HepG2 (cell line): ENCODE measurements around the gene KLHL17. TPM values are rescaled to one million over a fixed set of nuclear protein-coding genes. Genes with fewer than 3 reads are reported as not detected.

Experiments used
- ATAC-seq: fragments of 200-7000 bp; cut with Tn5 transposase; 3 replicates; pipeline ENCODE4 v1.9.1; 2020; ENCODE audit warnings: mild to moderate bottlenecking, moderate library complexity
- BruUV-seq: library from RNA; stranded (reverse); fragments of 400-500 nt; replicated peaks from 2 replicates; lab custom pipeline; 2021; lab: Mats Ljungman, UMichigan
- CTCF ChIA-PET: fragments of 300-600 bp; formaldehyde crosslinking; extraction: SDS; loops from one replicate; lab custom pipeline; 2021; ENCODE audit warnings: low total read pairs, inconsistent platforms, low intra/inter-chr PET ratio; lab: Yijun Ruan, JAX
- POLR2A ChIA-PET: fragments of 350-600 bp; sonication (Branson Sonifier 250); formaldehyde crosslinking; loops from one replicate; lab custom pipeline; 2020; ENCODE audit warnings: antibody characterized with exemption, inconsistent platforms; lab: Yijun Ruan, JAX
- DNase-seq: peaks from one replicate; pipeline ENCODE4 v3.0.0-alpha.2; 2015; ENCODE audit warnings: low spot score
- FAIRE-seq: peaks from 3 replicates; lab custom pipeline; 2011; peaks lifted over from hg19 to GRCh38; lab: Jason Lieb, UNC
- H2AFZ ChIP-seq: one replicate; pipeline ENCODE4 v1.6.1; 2011; ENCODE audit warnings: low read length, inconsistent platforms
- H3K27ac ChIP-seq: fragments of 300-600 bp; 3 replicates; pipeline ENCODE4 v1.8.0; 2011; ENCODE audit warnings: mixed run types, mild to moderate bottlenecking, mixed read lengths, low read length, inconsistent platforms; ENCODE audit not compliant: insufficient read depth; ENCODE audit errors: extremely low read length
- H3K27me3 ChIP-seq, 2 experiments: fragments of 200-600 bp in 1 of 2; 2 replicates in 1 of 2; 3 replicates in 1 of 2; pipeline versions ENCODE4 v1.6.0 to v1.8.0; 2011; ENCODE audit warnings: low read length in 2 of 2, mild to moderate bottlenecking in 2 of 2, moderate library complexity in 2 of 2, inconsistent platforms in 1 of 2; ENCODE audit not compliant: insufficient read depth in 2 of 2, control insufficient read depth in 1 of 2
- H3K36me3 ChIP-seq, 2 experiments: fragments of 200-600 bp in 1 of 2; replicated peaks in 1 of 2; 2 replicates in 1 of 2; 3 replicates in 1 of 2; pipeline versions ENCODE4 v1.5.1 to v1.8.0; 2011; ENCODE audit warnings: low read length in 2 of 2, inconsistent platforms in 1 of 2; ENCODE audit not compliant: insufficient read depth in 2 of 2, control insufficient read depth in 1 of 2
- H3K4me1 ChIP-seq: 2 replicates; pipeline ENCODE4 v1.5.1; 2012; ENCODE audit warnings: low read length, inconsistent platforms; ENCODE audit not compliant: insufficient read depth
- H3K4me2 ChIP-seq: 2 replicates; pipeline ENCODE4 v1.6.0; 2011; ENCODE audit warnings: low read depth, low read length, inconsistent platforms
- H3K4me3 ChIP-seq, 3 experiments: fragments of 200-600 bp in 1 of 3; sonication (generic), shearing (Covaris generic) in 1 of 3; replicated peaks in 1 of 3; 2 replicates each; pipeline ENCODE4 v1.5.1; 2011 to 2016; ENCODE audit warnings: low read length in 3 of 3, inconsistent platforms in 2 of 3, low read depth in 2 of 3, mild to moderate bottlenecking in 2 of 3, control low read depth in 1 of 3, mixed read lengths in 1 of 3; ENCODE audit not compliant: insufficient read depth in 1 of 3
- H3K79me2 ChIP-seq: one replicate; pipeline ENCODE4 v1.6.1; 2011; ENCODE audit warnings: low read length, inconsistent platforms; ENCODE audit not compliant: insufficient read depth
- H3K9ac ChIP-seq: 2 replicates; pipeline ENCODE4 v1.6.0; 2011; ENCODE audit warnings: mild to moderate bottlenecking, low read depth, low read length, inconsistent platforms; ENCODE audit not compliant: insufficient read depth
- H3K9me3 ChIP-seq: 2 replicates; pipeline ENCODE4 v1.5.1; 2012; ENCODE audit warnings: mild to moderate bottlenecking, low read length
- H4K20me1 ChIP-seq: 2 replicates; pipeline ENCODE4 v1.6.0; 2011; ENCODE audit warnings: inconsistent platforms, mild to moderate bottlenecking, low read length, moderate library complexity; ENCODE audit not compliant: insufficient read depth
- CEBPZ ChIP-seq: IDR thresholded peaks from 2 replicates; pipeline ENCODE4 v1.6.1; 2012; ENCODE audit warnings: low read length, improper control_type of control experiment
- CTCF ChIP-seq: sonication (generic); formaldehyde crosslinking; IDR thresholded peaks from 2 replicates; pipeline ENCODE4 v1.5.0; 2020; ENCODE audit warnings: mild to moderate bottlenecking, missing genetic modification reagents, moderate library complexity
- GATAD2A ChIP-seq: IDR thresholded peaks from 2 replicates; pipeline ENCODE4 v1.6.1; 2016
- GTF3A ChIP-seq: sonication (generic); formaldehyde crosslinking; conservative IDR thresholded peaks from 2 replicates; pipeline ENCODE4 v1.4.0; 2020; ENCODE audit warnings: mild to moderate bottlenecking, missing genetic modification reagents
- KLF9 ChIP-seq: IDR thresholded peaks from 2 replicates; pipeline ENCODE4 v1.6.1; 2016; ENCODE audit warnings: low read depth
- MED1 ChIP-seq: sonication (generic); formaldehyde crosslinking; IDR thresholded peaks from 2 replicates; pipeline ENCODE4 v1.4.0; 2020; ENCODE audit warnings: missing genetic modification reagents
- PAF1 ChIP-seq: IDR thresholded peaks from 2 replicates; pipeline ENCODE4 v1.6.1; 2016; ENCODE audit warnings: missing genetic modification reagents, missing compliant biosample characterization
- RARG ChIP-seq: sonication (generic); formaldehyde crosslinking; IDR thresholded peaks from 2 replicates; pipeline ENCODE4 v1.4.0; 2020; ENCODE audit warnings: low read depth, mild to moderate bottlenecking, missing genetic modification reagents
- RBM39 ChIP-seq: fragments of 200-400 bp; formaldehyde crosslinking; IDR thresholded peaks from one replicate; pipeline ENCODE4 v1.6.1; 2018; ENCODE audit warnings: antibody characterized with exemption, mild to moderate bottlenecking, low read depth, low read length; ENCODE audit not compliant: poor library complexity, severe bottlenecking
- SRSF4 ChIP-seq: fragments of 200-400 bp; formaldehyde crosslinking; IDR thresholded peaks from one replicate; pipeline ENCODE4 v1.6.1; 2018; ENCODE audit warnings: mild to moderate bottlenecking, low read depth, low read length, moderate library complexity; ENCODE audit not compliant: poor library complexity, severe bottlenecking
- YY1 ChIP-seq: IDR thresholded peaks from 2 replicates; pipeline ENCODE4 v1.6.1; 2011; ENCODE audit warnings: low read length, low read depth, moderate library complexity, mild to moderate bottlenecking; ENCODE audit not compliant: insufficient read depth, insufficient replicate concordance
- ZNF354B ChIP-seq: sonication (generic); formaldehyde crosslinking; IDR thresholded peaks from 2 replicates; pipeline ENCODE4 v1.8.0; 2022; ENCODE audit warnings: mild to moderate bottlenecking, missing genetic modification reagents
- ZNF367 ChIP-seq: sonication (generic); formaldehyde crosslinking; IDR thresholded peaks from 2 replicates; pipeline ENCODE4 v1.4.0; 2020; ENCODE audit warnings: missing genetic modification reagents, borderline replicate concordance
- ZNF501 ChIP-seq: sonication (generic); formaldehyde crosslinking; IDR thresholded peaks from 2 replicates; pipeline ENCODE4 v1.5.1; 2020; ENCODE audit warnings: mild to moderate bottlenecking, moderate library complexity, missing genetic modification reagents
- ZNF562 ChIP-seq: sonication (generic); formaldehyde crosslinking; IDR thresholded peaks from 2 replicates; pipeline ENCODE4 v1.8.0; 2022; ENCODE audit warnings: missing genetic modification reagents, borderline replicate concordance
- ZNF607 ChIP-seq: sonication (generic); formaldehyde crosslinking; IDR thresholded peaks from 2 replicates; pipeline ENCODE4 v1.5.1; 2020; ENCODE audit warnings: missing genetic modification reagents, mild to moderate bottlenecking, borderline replicate concordance
- ZNF839 ChIP-seq: sonication (generic); formaldehyde crosslinking; IDR thresholded peaks from 2 replicates; pipeline ENCODE4 v1.4.0; 2020; ENCODE audit warnings: missing genetic modification reagents, mild to moderate bottlenecking, borderline replicate concordance
- WGBS: methylation state at CpG from one replicate; pipeline ENCODE4 v1.1.6; 2017; ENCODE audit warnings: low lambda C conversion rate; 5-methylcytosine and 5-hydroxymethylcytosine counted together
- in situ Hi-C: cut with HindIII; loops from 2 replicates; pipeline ENCODE4 v1.10.0; 2017; ENCODE audit warnings: low pct_unique_long_range_greater_than_20kb; ENCODE audit not compliant: extremely low pct_ligation_motif_present
- intact Hi-C: fragments of 100-400 bp; cut with micrococcal nuclease; formaldehyde crosslinking; loops from one replicate; pipeline ENCODE4 v1.10.0; 2022; ENCODE audit not compliant: unreplicated experiment
- polyA plus RNA-seq, 8 experiments: library from polyadenylated mRNA; depleted of rRNA in 3 of 8; stranded (reverse) in 7 of 8; unstranded in 1 of 8; fragments of >200 nt; fragmentation: Illumina TruSeq in 4 of 8; extraction: Trizol in 4 of 8; gene quantifications; 2 replicates each; pipeline versions ENCODE4 v1.2.1 to v1.2.3, GENCODE V29; 2011 to 2016; ENCODE audit warnings: low read depth in 4 of 8, missing spikeins in 1 of 8, mixed read lengths in 1 of 8; ENCODE audit not compliant: insufficient read depth in 1 of 8
- total RNA-seq, 5 experiments: library from RNA; depleted of rRNA; stranded (reverse); fragments of >200 nt; fragmentation: Illumina TruSeq; extraction: Trizol; gene quantifications; 2 replicates each; pipeline ENCODE4 v1.2.3, GENCODE V29; 2016; ENCODE audit warnings: low read depth in 1 of 5

The KLHL17 gene
- total and polyA plus RNA-seq, 2 of the 13 experiments (the other 11 are each of a cell fraction or from before 2014, with no cell fraction given): 9.3 to 24.7 TPM

GRCh38 chr1:938711-939489, 21.5 kb upstream of the KLHL17 start (continued):
- TF ChIP-seq CTCF (CRISPR knock-in tag): peak; percentile 38
- TF ChIP-seq RBM39: no peak
- TF ChIP-seq ZNF562: no peak

DNA sequence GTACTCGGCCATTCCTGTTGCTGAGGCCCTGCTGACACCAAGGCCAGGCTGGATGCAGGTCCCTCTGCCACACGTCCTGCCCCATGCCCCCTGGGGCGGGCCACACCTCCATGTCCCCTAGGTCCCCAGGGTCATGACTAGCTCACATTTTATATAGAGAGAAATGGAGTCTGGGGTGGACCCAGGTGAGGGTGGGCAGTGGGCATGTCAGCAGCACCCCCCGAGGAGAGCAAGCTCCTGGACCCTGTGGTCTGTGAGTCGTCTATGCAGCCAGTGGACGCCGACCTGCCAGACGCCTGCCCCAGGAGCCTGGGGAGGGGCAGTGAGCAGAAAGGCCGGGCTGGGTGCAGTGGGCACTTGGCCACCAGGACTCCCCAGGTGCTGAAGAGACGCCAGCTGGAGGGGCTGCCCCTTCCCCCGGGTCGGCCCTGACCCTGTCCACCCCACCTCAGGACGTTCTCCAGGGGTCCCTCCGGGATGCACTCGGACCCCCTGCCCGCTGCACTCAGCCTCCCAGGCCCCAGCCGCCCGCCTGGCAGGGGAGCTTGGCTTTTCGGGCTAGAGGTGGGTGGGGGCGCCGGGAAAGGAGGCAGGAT, 20.8 kb upstream of the KLHL17 start:
- DNase-seq: no peak
- Histone ChIP-seq H3K27ac (no peak overlapping the region), H3K36me3 (no peaks in the 10 kb centered on the region), H2AFZ (no peak overlapping the region), H3K9me3 (no peaks in the 10 kb centered on the region), H3K4me3 (peak overlapping the region in 2 of 3 experiments; percentile 49 to 65; a peak in 2 of 6 replicates), H3K4me1 (peaks cover 32% of the 10 kb centered on the region), H4K20me1 (0 out of 2 replicates have a peak, but pooled peaks cover 5% of the 10 kb centered on the region), H3K27me3 (peaks cover 26 to 60% of the 10 kb centered on the region in 2 experiments), H3K79me2 (no peaks in the 10 kb centered on the region), H3K4me2 (peak overlapping the region; percentile 72), H3K9ac (no peak overlapping the region)
- in situ Hi-C loops (no loop called here), intact Hi-C loops (loop anchor here (2.0 kb wide), 2 partner anchors 19 to 35 kb away; partner anchors contain the start of gene NOC2L)
- 6% methylated on average over 3 of the region's 21 CpGs for WGBS
- BruUV-seq: no TSS peak
- POLR2A ChIA-PET: interaction anchor here (3.1 kb wide), 1 partner anchor 19 kb away, joined by 10 read pairs; the partner anchor contains the start of gene NOC2L
- CTCF ChIA-PET: interaction anchor here (1.3 kb wide), 1 partner anchor 35 kb away, joined by 6 read pairs; no protein-coding TSS in a partner anchor
- FAIRE-seq: no peak
- ATAC-seq: 0 out of 3 replicates have a peak, but pooled peaks have one; percentile 1
- TF ChIP-seq ZNF839: no peak
- no peak for TF ChIP-seq PAF1 (CRISPR knock-in tag)
- TF ChIP-seq ZNF367: no peak
- no peak for TF ChIP-seq RARG (CRISPR knock-in tag)
- TF ChIP-seq ZNF607: no peak
- TF ChIP-seq SRSF4: no peak
- no peak for TF ChIP-seq MED1 (CRISPR knock-in tag)
- TF ChIP-seq GATAD2A: no peak
- no peak for TF ChIP-seq GTF3A (CRISPR knock-in tag)
- no peak for TF ChIP-seq ZNF354B (CRISPR knock-in tag)
- TF ChIP-seq CEBPZ: no peak
- no peak for TF ChIP-seq ZNF501
- TF ChIP-seq RBM39: no peak
- TF ChIP-seq KLF9 (CRISPR knock-in tag): no peak
- no peak for TF ChIP-seq YY1
